ENCODE measurements around the gene RTCA. TPM values are rescaled to one million over a fixed set of nuclear protein-coding genes. Genes with fewer than 3 reads are reported as not detected.

RTCA gene
- total and polyA plus RNA-seq, 7 donors = 24.0 to 56.6 (median 33.2) TPM

GRCh38 chr1:100313382-100313781, 47.4 kb downstream of the RTCA start:
- WGBS, 3 donors = 78 to 83% (median 83%) methylated on average over 4 of the region's 4 CpGs
- intact Hi-C loops (cut with DNase I) = no loop called here
- no peak for ATAC-seq

GRCh38 chr1:100316622-100317021, 50.6 kb downstream of the RTCA start:
- DNase-seq (no peak), ATAC-seq (no peak)
- Histone ChIP-seq H3K27me3 (ENCODE audit: insufficient read depth in 3 of 3, low read length in 2 of 3) (no peaks in the 10 kb centered on the region), H3K36me3 (ENCODE audit: insufficient read depth in 1 of 2, low read depth in 1 of 2) (no peaks in the 10 kb centered on the region), H3K4me1 (no peaks in the 10 kb centered on the region), H3K9me3 (no peaks in the 10 kb centered on the region), H3K4me3 (no peak overlapping the region), H3K27ac (no peak overlapping the region)
- intact Hi-C loops (cut with DNase I) = no loop called here
- TF ChIP-seq CTCF (IDR thresholded peaks at IDR 0.05) = no peak

More at GRCh38 chr1:100313382-100313781, 47.4 kb downstream of the RTCA start:
- no peak for DNase-seq
- Histone ChIP-seq H3K36me3 (ENCODE audit: insufficient read depth in 1 of 2, low read depth in 1 of 2) (no peaks in the 10 kb centered on the region), H3K27me3 (ENCODE audit: insufficient read depth in 3 of 3, low read length in 2 of 3) (no peaks in the 10 kb centered on the region), H3K4me1 (no peaks in the 10 kb centered on the region), H3K9me3 (no peaks in the 10 kb centered on the region), H3K27ac (no peak overlapping the region), H3K4me3 (no peak overlapping the region)
- no peak for TF ChIP-seq CTCF (IDR thresholded peaks at IDR 0.05)

- DNase-seq (no peak), ATAC-seq (no peak)
- H3K9me3 ChIP-seq = no peaks in the 10 kb centered on the region
- H3K4me3 ChIP-seq = no peak overlapping the region
- H3K27me3 ChIP-seq (ENCODE audit: insufficient read depth in 3 of 3, low read length in 2 of 3) = no peaks in the 10 kb centered on the region
- H3K4me1 ChIP-seq = peaks cover 15% of the 10 kb centered on the region
- no peak for TF ChIP-seq CTCF (IDR thresholded peaks at IDR 0.05)
- intact Hi-C loops (cut with DNase I) = no loop called here
- H3K36me3 ChIP-seq (ENCODE audit: insufficient read depth in 1 of 2, low read depth in 1 of 2) = no peaks in the 10 kb centered on the region
- WGBS, 3 donors = 51 to 72% (median 57%) methylated on average over 2 of the region's 2 CpGs
- H3K27ac ChIP-seq = no peak overlapping the region
Observed at GRCh38 chr1:100320311-100321099, 54.5 kb downstream of the RTCA start.

GRCh38 chr1:100321100-100321493, 55.1 kb downstream of the RTCA start:
- Histone ChIP-seq H3K4me3 (no peak overlapping the region), H3K27ac (no peak overlapping the region), H3K4me1 (peaks cover 15% of the 10 kb centered on the region), H3K9me3 (no peaks in the 10 kb centered on the region), H3K27me3 (ENCODE audit: insufficient read depth in 3 of 3, low read length in 2 of 3) (no peaks in the 10 kb centered on the region), H3K36me3 (ENCODE audit: insufficient read depth in 1 of 2, low read depth in 1 of 2) (no peaks in the 10 kb centered on the region)
- DNase-seq (no peak), ATAC-seq (no peak)
- 97 to 98% (median 97%) methylated on average over 7 of the region's 7 CpGs for WGBS, 3 donors
- intact Hi-C loops (cut with DNase I) = no loop called here
- TF ChIP-seq CTCF (IDR thresholded peaks at IDR 0.05) = no peak

- Histone ChIP-seq H3K9me3 (no peaks in the 10 kb centered on the region), H3K27me3 (ENCODE audit: insufficient read depth in 3 of 3, low read length in 2 of 3) (no peaks in the 10 kb centered on the region), H3K27ac (no peak overlapping the region), H3K36me3 (ENCODE audit: insufficient read depth in 1 of 2, low read depth in 1 of 2) (no peaks in the 10 kb centered on the region), H3K4me1 (peaks cover 15% of the 10 kb centered on the region), H3K4me3 (no peak overlapping the region)
- ATAC-seq (no peak), DNase-seq (no peak)
- 83 to 90% (median 86%) methylated on average over 8 of the region's 8 CpGs for WGBS, 3 donors
- TF ChIP-seq CTCF (IDR thresholded peaks at IDR 0.05) = no peak
- intact Hi-C loops (cut with DNase I) = no loop called here
Observed at GRCh38 chr1:100321506-100321905, 55.5 kb downstream of the RTCA start.
